Ramos (cell line): Measurements from ENCODE around the gene TOMM20.
"Not testable (repeated sequence)": the region's sequence is repeated elsewhere in the genome, so short reads cannot be mapped to it uniquely, and the experiment has no call there.

ENCODE experiments used
- in situ Hi-C: fragments of 300-500 bp; cut with MboI; formaldehyde crosslinking; loops from one replicate; pipeline ENCODE4 v1.14.3; 2022; ENCODE audit warnings: low sequenced_read_pairs; ENCODE audit not compliant: unreplicated experiment

Gene TOMM20

DNA sequence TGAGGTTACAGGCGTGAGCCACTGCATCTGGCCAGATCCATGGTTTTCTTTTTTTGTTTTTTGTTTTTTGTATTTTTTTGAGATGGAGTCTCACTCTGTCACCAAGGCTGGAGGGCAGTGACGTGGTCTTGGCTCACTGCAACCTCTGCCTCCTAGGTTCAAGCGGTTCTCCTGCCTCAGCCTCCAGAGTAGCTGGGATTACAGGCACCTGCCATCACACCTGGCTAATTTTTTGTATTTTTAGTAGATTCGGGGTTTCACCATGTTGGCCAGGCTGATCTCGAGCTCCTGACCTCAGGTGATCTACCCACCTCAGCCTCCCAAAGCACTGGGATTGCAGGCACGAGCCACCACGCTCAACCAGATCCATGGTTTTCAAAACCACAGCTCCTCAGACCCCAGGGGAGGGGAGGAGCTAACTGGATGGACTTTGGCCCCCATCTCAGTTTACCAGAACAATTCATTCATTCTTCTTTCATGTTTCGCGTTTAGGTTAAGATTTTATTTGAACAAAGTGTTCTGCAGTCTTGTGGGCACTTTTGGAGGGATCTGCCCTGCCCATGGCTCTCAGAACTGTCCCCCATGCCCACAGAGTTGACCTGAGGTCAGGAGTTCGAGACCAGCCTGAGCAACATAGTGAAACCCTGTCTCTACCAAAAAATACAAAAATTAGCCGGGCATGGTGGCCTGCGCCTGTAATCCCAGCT is 43.1 kb downstream of the TOMM20 start:
- in situ Hi-C loops, result not testable (repeated sequence)

- in situ Hi-C loops, result loop anchor here (5.0 kb wide), 2 partner anchors 483 to 583 kb away; no protein-coding TSS in a partner anchor
Observed at GRCh38 chr1:235080788-235081187, 47.8 kb downstream of the TOMM20 start.

- in situ Hi-C loops, result loop anchor here (5.0 kb wide), 2 partner anchors 483 to 583 kb away; no protein-coding TSS in a partner anchor
Observed at GRCh38 chr1:235080297-235080657, 48.4 kb downstream of the TOMM20 start.

DNA sequence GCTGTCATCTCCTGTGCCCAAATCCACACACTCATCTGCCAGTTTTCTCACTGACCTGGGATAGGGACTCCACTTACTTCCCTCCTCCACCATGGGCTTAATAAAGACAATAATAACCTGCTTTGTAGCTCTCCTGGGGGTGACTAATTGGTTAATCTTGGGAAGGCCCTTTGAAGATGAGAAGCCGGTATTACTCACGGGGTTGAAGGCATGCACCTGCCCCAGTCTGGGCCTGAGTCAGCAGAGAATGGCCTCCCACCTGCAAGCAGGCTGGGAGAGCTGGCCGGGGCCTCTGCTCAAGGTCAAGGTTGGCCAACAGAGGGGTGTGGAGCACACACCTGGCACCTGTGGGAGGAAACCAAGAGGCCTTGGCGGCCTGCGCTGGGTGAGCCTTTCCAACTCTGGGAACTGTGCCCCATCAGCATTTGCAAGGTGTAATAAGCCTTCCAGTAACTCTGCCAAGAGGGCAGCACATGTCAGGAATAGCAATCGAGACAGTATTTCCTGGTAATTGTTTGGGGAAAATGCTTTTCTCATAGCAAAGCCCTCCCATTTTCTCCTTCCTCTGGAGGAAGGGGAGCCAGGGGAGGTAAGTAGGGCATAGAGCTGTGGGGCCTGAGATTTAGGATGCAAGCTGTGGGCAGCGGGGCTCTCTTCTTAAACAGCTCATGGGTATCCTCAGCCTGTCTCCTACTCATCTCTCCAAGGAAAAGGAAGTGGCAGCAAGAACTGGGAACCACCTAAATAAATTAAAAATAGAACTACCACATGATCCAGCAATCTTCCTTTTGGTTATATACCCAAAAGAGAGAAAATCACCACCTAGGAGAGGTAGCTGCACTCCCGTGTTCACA is 49.0 kb downstream of the TOMM20 start:
- in situ Hi-C loops, result loop anchor here (5.0 kb wide), 2 partner anchors 482 to 582 kb away; no protein-coding TSS in a partner anchor

GRCh38 chr1:235078480-235079381 is 49.9 kb downstream of the TOMM20 start:
- in situ Hi-C loops, result no loop called here

DNA sequence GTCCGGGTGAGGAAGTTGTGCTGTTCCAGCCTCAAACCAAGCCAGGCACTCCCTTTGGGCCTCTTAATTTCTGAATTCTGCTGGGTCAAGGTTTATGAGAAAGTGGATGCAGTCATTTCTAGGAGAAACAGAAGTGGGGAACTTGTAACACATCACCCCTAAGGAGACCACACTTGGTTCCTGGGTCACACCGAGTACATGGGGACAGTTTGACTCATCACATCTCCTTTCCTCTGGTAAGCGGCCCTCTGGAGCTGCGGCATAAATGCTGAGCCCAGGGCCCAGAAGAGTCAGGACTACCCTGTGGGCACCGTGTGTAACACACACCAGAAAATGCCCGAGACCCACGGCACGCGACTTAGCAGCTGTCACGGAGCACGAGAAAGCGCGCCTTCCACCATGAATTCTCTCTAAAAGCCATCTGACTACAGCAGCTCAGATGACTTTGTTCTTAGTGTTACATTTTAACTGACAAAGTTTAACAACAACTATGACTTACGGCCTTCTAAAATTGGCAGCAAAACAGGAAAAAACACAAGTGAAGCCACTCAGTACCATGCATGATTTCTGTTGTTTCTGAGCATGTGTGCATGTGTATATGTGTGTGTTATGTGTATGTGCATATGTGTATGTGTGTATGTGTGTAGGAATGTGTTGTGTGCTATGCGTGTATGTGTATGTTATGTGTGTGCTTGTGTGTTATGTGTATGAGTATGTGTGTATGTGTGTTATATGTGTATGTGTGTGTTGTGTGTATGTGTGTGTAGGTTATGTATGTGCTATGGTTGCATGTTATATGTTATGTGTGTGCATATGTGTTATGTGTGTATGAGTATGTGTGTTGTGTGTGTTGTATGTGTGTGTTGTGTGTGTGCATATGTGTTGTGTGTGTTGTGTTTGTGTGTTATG is 50.8 kb downstream of the TOMM20 start:
- in situ Hi-C loops, result no loop called here

- in situ Hi-C loops, result no loop called here
Observed at GRCh38 chr1:235077163-235077540, 51.5 kb downstream of the TOMM20 start.

DNA sequence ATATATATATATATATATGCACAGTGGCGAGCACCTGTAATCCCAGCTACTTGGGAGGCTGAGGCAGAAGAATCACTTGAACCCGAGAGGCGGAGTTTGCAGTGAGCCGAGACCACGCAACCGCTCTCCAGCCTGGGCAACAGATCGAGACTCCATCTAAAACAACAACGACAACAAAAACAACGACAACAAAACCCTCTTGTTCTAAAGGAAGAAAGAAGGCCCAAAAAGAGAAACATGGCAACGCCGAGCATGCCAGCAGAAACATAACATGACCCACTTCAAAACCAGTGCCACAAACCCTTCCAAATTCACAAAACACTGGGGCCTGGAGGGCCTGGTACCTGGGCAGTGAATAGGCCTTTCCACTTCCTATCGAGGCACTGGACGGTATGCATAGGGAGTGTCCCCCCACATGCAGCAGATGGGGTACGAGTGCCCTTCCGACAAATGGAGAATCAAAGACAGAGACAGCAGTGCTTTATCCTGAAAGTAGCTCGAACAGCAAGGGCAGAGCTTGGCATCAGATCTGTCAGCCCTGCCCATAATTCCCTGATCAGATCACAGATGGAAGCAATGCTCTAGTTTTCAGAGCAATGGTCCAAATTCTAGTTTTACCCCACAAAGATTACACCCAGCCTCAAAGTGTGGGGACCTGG is 52.0 kb downstream of the TOMM20 start:
- in situ Hi-C loops, result no loop called here

DNA sequence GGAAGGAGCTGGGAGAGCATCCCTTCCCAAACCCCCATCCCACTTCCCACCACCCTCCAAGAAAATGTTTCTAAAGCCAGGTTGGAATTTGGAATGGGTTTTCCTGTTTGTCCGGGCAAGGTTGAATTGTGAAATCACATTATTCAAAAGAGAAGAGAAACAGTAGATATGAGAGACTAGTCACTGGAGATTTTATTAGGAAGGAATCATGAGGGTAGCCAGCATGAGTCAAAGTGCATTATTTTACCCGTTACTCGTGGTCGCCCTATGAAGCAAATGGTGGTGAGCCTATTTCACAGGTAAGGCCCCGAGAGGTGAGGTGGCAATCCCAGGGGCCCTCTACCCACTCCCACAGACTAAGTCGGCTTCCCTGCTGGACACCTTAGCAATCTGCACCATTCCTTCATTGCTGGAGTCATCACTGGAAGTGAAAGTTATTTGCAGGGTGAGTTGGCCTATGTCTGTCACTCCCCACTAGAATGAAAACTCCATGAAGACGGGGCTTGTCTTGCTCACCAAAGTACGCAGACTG is 52.8 kb downstream of the TOMM20 start:
- in situ Hi-C loops, result no loop called here

- in situ Hi-C loops, result no loop called here
Observed at GRCh38 chr1:235075048-235075776, 53.4 kb downstream of the TOMM20 start.

GRCh38 chr1:235074523-235075047 is 54.1 kb downstream of the TOMM20 start:
- in situ Hi-C loops, result no loop called here

DNA sequence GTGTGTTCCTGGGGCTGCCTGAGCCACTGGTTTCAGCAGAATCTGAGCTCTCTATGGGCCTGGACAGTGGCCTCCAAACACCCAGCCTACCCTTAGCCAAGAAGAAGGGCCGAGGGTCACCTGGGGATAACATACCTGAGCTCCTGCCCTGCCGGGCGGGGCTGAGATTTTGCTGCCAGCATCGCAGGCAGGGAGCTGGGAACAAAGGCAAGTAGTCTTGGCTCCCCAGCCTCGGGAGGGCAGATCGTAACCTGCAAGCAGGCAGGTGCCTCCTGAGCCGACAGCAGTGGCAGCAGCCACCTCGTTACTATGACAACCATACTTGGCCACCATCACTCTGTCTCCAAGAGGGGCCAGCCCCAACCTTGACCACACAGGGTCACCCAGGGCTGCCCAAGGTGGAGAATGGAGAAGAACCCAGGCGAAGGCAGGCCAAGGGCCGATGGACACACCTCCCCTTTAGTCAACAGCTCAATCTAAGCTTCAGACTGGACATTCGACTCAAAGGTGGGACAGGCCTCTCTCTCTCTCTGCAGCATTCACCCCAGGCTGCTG is 54.6 kb downstream of the TOMM20 start:
- in situ Hi-C loops, result no loop called here

- in situ Hi-C loops, result no loop called here
Observed at GRCh38 chr1:235073331-235073967, 55.2 kb downstream of the TOMM20 start.

GRCh38 chr1:235072577-235072976 is 56.1 kb downstream of the TOMM20 start:
- in situ Hi-C loops, result not testable (repeated sequence)

- in situ Hi-C loops, result no loop called here
Observed at GRCh38 chr1:235072096-235072495, 56.5 kb downstream of the TOMM20 start.

- in situ Hi-C loops, result no loop called here
Observed at GRCh38 chr1:235070819-235071218, 57.8 kb downstream of the TOMM20 start.
